ENCODE results near the gene ISYNA1. TPM values are rescaled to one million over a fixed set of nuclear protein-coding genes. Genes with fewer than 3 reads are reported as not detected.

The ISYNA1 gene
- total RNA-seq, 1 experiment from 2014 or later: 236 TPM

GRCh38 chr19:18452386-18452785 lies 14.5 kb upstream of the ISYNA1 start (continued):
- TF ChIP-seq ZNF532 (CRISPR knock-in tag; IDR thresholded peaks at IDR 0.05; ENCODE audit: borderline replicate concordance) (no peak), TP53 (CRISPR knock-in tag; IDR thresholded peaks at IDR 0.05) (no peak), GABPB1 (CRISPR knock-in tag; IDR thresholded peaks at IDR 0.05) (no peak), CREB1 (CRISPR knock-in tag; IDR thresholded peaks at IDR 0.05) (no peak), ZBTB43 (CRISPR knock-in tag; IDR thresholded peaks at IDR 0.05) (no peak), SP1 (CRISPR knock-in tag; conservative IDR thresholded peaks at IDR 0.05) (no peak)

GRCh38 chr19:18450931-18451836 lies 13.3 kb upstream of the ISYNA1 start:
- Mint-ChIP-seq H3K27ac (no peak overlapping the region; the same call in 1 of the 2 replicates), H3K27me3 (ENCODE audit: low read depth) (no peaks in the 10 kb centered on the region), H3K4me3 (no peak overlapping the region), H3K4me1 (peaks cover 3% of the 10 kb centered on the region; the same call in 1 of the 2 replicates), H3K36me3 (peaks cover 9% of the 10 kb centered on the region), H3K9me3 (no peaks in the 10 kb centered on the region)
- ChIA-PET CTCF (interaction anchor here (0.5 to 3.9 kb wide), 26 partner anchors 11 to 404 kb away, joined by 3 to 37 read pairs (median 5); partner anchors contain the start of genes REX1BD and UBA52), POLR2A (no interaction called here)
- DNase-seq (ENCODE audit: low spot score): peak; percentile 95
- ATAC-seq: peak; percentile 83
- TF ChIP-seq ZNF121 (CRISPR knock-in tag; IDR thresholded peaks at IDR 0.05) (no peak), ZNF416 (CRISPR knock-in tag; IDR thresholded peaks at IDR 0.05) (no peak), ERG (CRISPR knock-in tag; IDR thresholded peaks at IDR 0.05) (0 out of 2 replicates have a peak, but pooled peaks have one; percentile 14), ZNF671 (CRISPR knock-in tag; IDR thresholded peaks at IDR 0.05) (no peak), SMAD3 (CRISPR knock-in tag; IDR thresholded peaks at IDR 0.05; ENCODE audit: borderline replicate concordance) (no peak), CREB1 (CRISPR knock-in tag; IDR thresholded peaks at IDR 0.05) (no peak), CBFB (CRISPR knock-in tag; IDR thresholded peaks at IDR 0.05; ENCODE audit: low read depth) (no peak), FOXK1 (CRISPR knock-in tag; IDR thresholded peaks at IDR 0.05) (no peak), AFF4 (CRISPR knock-in tag; IDR thresholded peaks at IDR 0.05; ENCODE audit: borderline replicate concordance) (no peak), JAZF1 (CRISPR knock-in tag; IDR thresholded peaks at IDR 0.05) (no peak), E2F1 (CRISPR knock-in tag; IDR thresholded peaks at IDR 0.05) (no peak), ZNF423 (CRISPR knock-in tag; IDR thresholded peaks at IDR 0.05) (peak; percentile 99), HMGXB4 (CRISPR knock-in tag; IDR thresholded peaks at IDR 0.05) (peak; percentile 81), CTCF (IDR thresholded peaks at IDR 0.05) (peak; percentile 98)

All from WTC11 (cell line).